Central memory CD8-positive, alpha-beta T cell (primary cell): ENCODE measurements around the gene AMBP.

Experiments used
- ATAC-seq: fragments of 150-1000 bp; cut with Tn5 transposase; replicated peaks from 2 replicates; pipeline ENCODE4 v1.10.0; 2022; ENCODE audit warnings: mild to moderate bottlenecking, moderate FRiP score, moderate number of reproducible peaks; ENCODE audit not compliant: poor library complexity, severe bottlenecking; ENCODE audit errors: extremely low read depth
- DNase-seq, 2 donors: peaks; one replicate each; pipeline ENCODE4 v3.0.0; 2021; ENCODE audit warnings: low spot score in 2 of 2
- H3K27ac Mint-ChIP-seq: one replicate; pipeline ENCODE4 v1.8.0; 2022; ENCODE audit warnings: low read depth, mild to moderate bottlenecking, moderate library complexity, mixed read lengths
- H3K27me3 Mint-ChIP-seq: one replicate; pipeline ENCODE4 v1.8.0; 2022; ENCODE audit warnings: mixed read lengths
- H3K36me3 Mint-ChIP-seq: one replicate; pipeline ENCODE4 v1.8.0; 2022; ENCODE audit warnings: mild to moderate bottlenecking, moderate library complexity, mixed read lengths; ENCODE audit not compliant: insufficient read depth
- H3K4me1 Mint-ChIP-seq: one replicate; pipeline ENCODE4 v1.8.0; 2022; ENCODE audit warnings: mixed read lengths
- H3K4me3 Mint-ChIP-seq: one replicate; pipeline ENCODE4 v1.8.0; 2022; ENCODE audit warnings: mild to moderate bottlenecking, moderate library complexity, mixed read lengths
- H3K9me3 Mint-ChIP-seq: one replicate; pipeline ENCODE4 v1.8.0; 2022; ENCODE audit warnings: mixed read lengths

The AMBP gene

GRCh38 chr9:114057161-114057885 lies 20.8 kb downstream of the AMBP start:
- no peaks in the 10 kb centered on the region for H3K4me1 Mint-ChIP-seq
- no peaks in the 10 kb centered on the region for H3K9me3 Mint-ChIP-seq
- peaks cover 27% of the 10 kb centered on the region for H3K27me3 Mint-ChIP-seq
- no peak for ATAC-seq
- DNase-seq = no peak
- H3K36me3 Mint-ChIP-seq = peaks cover 3% of the 10 kb centered on the region
- H3K27ac Mint-ChIP-seq = no peak overlapping the region
- H3K4me3 Mint-ChIP-seq = no peak overlapping the region

- H3K36me3 Mint-ChIP-seq = peaks cover 3% of the 10 kb centered on the region
- H3K4me3 Mint-ChIP-seq = no peak overlapping the region
- H3K4me1 Mint-ChIP-seq = no peaks in the 10 kb centered on the region
- DNase-seq (no peak), ATAC-seq (no peak)
- peaks cover 19% of the 10 kb centered on the region for H3K27me3 Mint-ChIP-seq
- no peak overlapping the region for H3K27ac Mint-ChIP-seq
- no peaks in the 10 kb centered on the region for H3K9me3 Mint-ChIP-seq
These were observed 21.6 kb downstream of the AMBP start for GRCh38 chr9:114056527-114056926.

GRCh38 chr9:114055894-114056293 lies 22.2 kb downstream of the AMBP start:
- peaks cover 3% of the 10 kb centered on the region for H3K36me3 Mint-ChIP-seq
- no peak overlapping the region for H3K4me3 Mint-ChIP-seq

GRCh38 chr9:114055061-114055460 lies 23.0 kb downstream of the AMBP start:
- Mint-ChIP-seq H3K9me3 (no peaks in the 10 kb centered on the region), H3K4me3 (no peak overlapping the region), H3K27ac (no peak overlapping the region), H3K36me3 (peaks cover 3% of the 10 kb centered on the region), H3K4me1 (no peaks in the 10 kb centered on the region), H3K27me3 (peaks cover 4% of the 10 kb centered on the region)
- ATAC-seq (no peak), DNase-seq (no peak)

More at GRCh38 chr9:114055894-114056293, 22.2 kb downstream of the AMBP start:
- Mint-ChIP-seq H3K27ac (no peak overlapping the region), H3K27me3 (peaks cover 12% of the 10 kb centered on the region), H3K4me1 (no peaks in the 10 kb centered on the region), H3K9me3 (no peaks in the 10 kb centered on the region)
- no peak for ATAC-seq
- DNase-seq = no peak

- H3K27me3 Mint-ChIP-seq = no peaks in the 10 kb centered on the region
- H3K4me1 Mint-ChIP-seq = no peaks in the 10 kb centered on the region
- H3K36me3 Mint-ChIP-seq = peaks cover 3% of the 10 kb centered on the region
- H3K4me3 Mint-ChIP-seq = no peak overlapping the region
- no peaks in the 10 kb centered on the region for H3K9me3 Mint-ChIP-seq
- ATAC-seq (no peak), DNase-seq (no peak)
- H3K27ac Mint-ChIP-seq = no peak overlapping the region
These were observed 23.9 kb downstream of the AMBP start for GRCh38 chr9:114054191-114054690.

GRCh38 chr9:114053246-114054005 lies 24.7 kb downstream of the AMBP start:
- no peaks in the 10 kb centered on the region for H3K9me3 Mint-ChIP-seq
- no peak overlapping the region for H3K4me3 Mint-ChIP-seq
- H3K4me1 Mint-ChIP-seq = no peaks in the 10 kb centered on the region
- DNase-seq (no peak), ATAC-seq (no peak)
- H3K27me3 Mint-ChIP-seq = no peaks in the 10 kb centered on the region
- H3K27ac Mint-ChIP-seq = no peak overlapping the region
- H3K36me3 Mint-ChIP-seq = peaks cover 4% of the 10 kb centered on the region

- Mint-ChIP-seq H3K4me1 (no peaks in the 10 kb centered on the region), H3K27me3 (peaks cover 6% of the 10 kb centered on the region), H3K36me3 (peaks cover 5% of the 10 kb centered on the region), H3K27ac (no peak overlapping the region), H3K4me3 (no peak overlapping the region), H3K9me3 (no peaks in the 10 kb centered on the region)
- DNase-seq (no peak), ATAC-seq (no peak)
These were observed 26.4 kb downstream of the AMBP start for GRCh38 chr9:114051706-114052105.

GRCh38 chr9:114051281-114051680 lies 26.8 kb downstream of the AMBP start:
- H3K4me1 Mint-ChIP-seq = no peaks in the 10 kb centered on the region
- H3K27ac Mint-ChIP-seq = no peak overlapping the region
- ATAC-seq (no peak), DNase-seq (no peak)
- peaks cover 5% of the 10 kb centered on the region for H3K36me3 Mint-ChIP-seq
- no peaks in the 10 kb centered on the region for H3K9me3 Mint-ChIP-seq
- peaks cover 10% of the 10 kb centered on the region for H3K27me3 Mint-ChIP-seq
- no peak overlapping the region for H3K4me3 Mint-ChIP-seq

- DNase-seq (no peak), ATAC-seq (no peak)
- Mint-ChIP-seq H3K4me3 (no peak overlapping the region), H3K4me1 (no peaks in the 10 kb centered on the region), H3K36me3 (peaks cover 3% of the 10 kb centered on the region), H3K27ac (no peak overlapping the region), H3K9me3 (no peaks in the 10 kb centered on the region), H3K27me3 (peaks cover 16% of the 10 kb centered on the region)
These were observed 27.5 kb downstream of the AMBP start for GRCh38 chr9:114050646-114051045.

- no peaks in the 10 kb centered on the region for H3K9me3 Mint-ChIP-seq
- H3K27me3 Mint-ChIP-seq = peaks cover 21% of the 10 kb centered on the region
- DNase-seq = no peak
- H3K36me3 Mint-ChIP-seq = peaks cover 3% of the 10 kb centered on the region
- no peak overlapping the region for H3K27ac Mint-ChIP-seq
- no peaks in the 10 kb centered on the region for H3K4me1 Mint-ChIP-seq
- ATAC-seq = no peak
- no peak overlapping the region for H3K4me3 Mint-ChIP-seq
These were observed 27.9 kb downstream of the AMBP start for GRCh38 chr9:114050226-114050568.

- Mint-ChIP-seq H3K4me3 (no peak overlapping the region), H3K4me1 (no peaks in the 10 kb centered on the region), H3K36me3 (peaks cover 3% of the 10 kb centered on the region), H3K27ac (no peak overlapping the region), H3K27me3 (peaks cover 27% of the 10 kb centered on the region), H3K9me3 (no peaks in the 10 kb centered on the region)
- no peak for DNase-seq
- ATAC-seq = no peak
These were observed 28.5 kb downstream of the AMBP start for GRCh38 chr9:114049441-114050225.

GRCh38 chr9:114048533-114049415 lies 29.3 kb downstream of the AMBP start:
- Mint-ChIP-seq H3K4me3 (no peak overlapping the region), H3K4me1 (no peaks in the 10 kb centered on the region), H3K9me3 (no peaks in the 10 kb centered on the region), H3K27me3 (peaks cover 32% of the 10 kb centered on the region), H3K36me3 (peaks cover 2% of the 10 kb centered on the region), H3K27ac (no peak overlapping the region)
- ATAC-seq (no peak), DNase-seq (no peak)
